Activated effector memory CD4-positive, alpha-beta T cell treated with anti-CD3 and anti-CD28 coated beads, Interleukin-2, amount 50 U/mL, for 16 hours (primary cell): Measurements from ENCODE around the gene TMPRSS6.

ENCODE experiments used
- DNase-seq: peaks from one replicate; pipeline ENCODE4 v3.0.0-alpha.2; 2020

TMPRSS6 gene

GRCh38 chr22:37139762-37140161, 30.2 kb upstream of the TMPRSS6 start:
- DNase-seq = no peak

DNA sequence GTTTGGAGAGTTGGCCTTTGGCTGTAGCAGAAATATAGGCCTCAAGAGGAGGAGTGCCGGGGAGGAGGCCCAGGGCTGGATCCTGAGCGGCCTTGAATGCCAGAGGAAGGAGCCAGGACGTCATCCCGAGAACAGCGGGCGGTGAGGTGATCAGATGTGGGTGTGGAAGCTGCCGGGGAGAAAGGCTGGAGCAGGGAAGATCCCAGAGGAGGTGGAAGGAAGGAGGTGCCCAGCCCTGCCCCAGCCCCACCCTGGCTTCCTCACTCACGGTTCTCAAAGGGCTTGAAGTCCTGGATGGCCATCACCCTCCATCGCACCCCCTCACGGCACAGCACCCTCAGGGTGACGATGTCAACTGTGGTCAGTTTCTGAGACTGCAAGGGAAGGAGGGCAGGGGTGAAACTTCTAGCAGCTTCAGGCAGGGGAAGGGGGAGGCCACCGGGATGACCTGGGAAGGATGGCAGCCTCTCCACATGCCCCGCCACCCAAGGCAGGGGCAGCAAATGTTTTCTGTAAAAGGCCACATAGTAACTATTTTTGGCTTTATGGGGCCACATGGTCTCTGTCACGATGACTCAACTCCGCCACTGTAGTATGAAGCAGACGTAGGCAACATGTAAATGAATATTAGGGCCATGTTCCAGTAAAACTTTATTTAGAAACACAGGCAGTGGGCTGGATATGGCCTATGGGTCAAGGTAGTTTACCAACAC, 29.5 kb upstream of the TMPRSS6 start:
- DNase-seq = no peak

DNA sequence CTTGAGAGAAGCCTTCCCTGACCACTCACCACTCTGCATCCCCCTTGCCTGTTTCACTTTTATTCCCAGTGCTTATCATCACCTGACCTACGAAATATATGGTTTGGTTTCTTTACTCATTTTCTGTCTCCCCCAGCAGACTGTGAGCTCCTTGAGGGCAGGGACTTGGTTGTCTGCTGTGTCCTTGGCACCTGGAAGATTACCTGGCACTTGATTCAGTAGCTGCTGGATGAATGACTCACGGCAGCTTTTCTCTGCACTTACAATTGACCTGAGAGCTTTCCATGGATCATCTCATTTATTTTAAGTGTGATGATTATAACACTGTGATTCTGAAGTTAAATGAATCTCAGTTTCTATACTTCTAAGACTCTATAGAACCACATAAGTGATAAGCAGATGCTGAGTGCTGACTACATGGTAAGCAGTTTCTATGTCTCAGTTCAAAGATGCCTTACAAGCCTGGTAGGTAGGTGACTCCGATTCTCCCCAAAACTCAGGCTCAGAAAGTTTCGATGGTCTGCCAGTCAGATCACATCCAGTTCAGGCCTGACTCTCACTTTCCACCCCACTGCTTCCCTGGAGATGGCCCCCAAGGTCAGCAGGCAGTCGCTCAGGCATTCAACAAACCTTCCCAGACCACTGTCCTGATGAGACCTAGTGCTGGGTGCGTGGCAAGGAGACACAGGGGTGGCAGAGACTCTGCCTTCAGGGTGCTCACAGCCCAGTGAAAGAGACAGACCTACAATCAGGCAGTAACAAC, 28.6 kb upstream of the TMPRSS6 start:
- DNase-seq = no peak

DNA sequence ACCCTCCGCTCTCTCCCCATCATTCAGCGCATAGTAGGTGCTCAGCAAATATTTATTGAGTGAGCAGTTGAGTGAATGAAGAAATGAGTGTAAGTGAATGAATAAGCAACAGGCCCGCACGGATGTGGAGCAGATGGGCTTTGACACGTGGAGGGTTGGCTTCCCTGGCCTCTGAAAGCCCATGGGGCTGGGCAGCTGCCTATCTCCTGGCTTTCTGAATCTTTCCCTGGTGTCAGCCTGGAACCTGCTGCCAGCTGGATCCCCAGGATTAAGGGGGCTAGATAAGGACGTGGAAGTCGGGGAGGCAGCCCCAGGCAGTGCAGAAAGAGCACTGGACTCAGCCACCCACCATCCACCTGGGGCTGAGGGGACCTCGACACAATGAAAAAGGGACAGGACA, 27.6 kb upstream of the TMPRSS6 start:
- DNase-seq = no peak

GRCh38 chr22:37135023-37135422, 25.5 kb upstream of the TMPRSS6 start:
- DNase-seq = no peak

- no peak for DNase-seq
Observed at GRCh38 chr22:37133304-37134018, 23.9 kb upstream of the TMPRSS6 start.

- no peak for DNase-seq
Observed at GRCh38 chr22:37132773-37133172, 23.3 kb upstream of the TMPRSS6 start.

DNA sequence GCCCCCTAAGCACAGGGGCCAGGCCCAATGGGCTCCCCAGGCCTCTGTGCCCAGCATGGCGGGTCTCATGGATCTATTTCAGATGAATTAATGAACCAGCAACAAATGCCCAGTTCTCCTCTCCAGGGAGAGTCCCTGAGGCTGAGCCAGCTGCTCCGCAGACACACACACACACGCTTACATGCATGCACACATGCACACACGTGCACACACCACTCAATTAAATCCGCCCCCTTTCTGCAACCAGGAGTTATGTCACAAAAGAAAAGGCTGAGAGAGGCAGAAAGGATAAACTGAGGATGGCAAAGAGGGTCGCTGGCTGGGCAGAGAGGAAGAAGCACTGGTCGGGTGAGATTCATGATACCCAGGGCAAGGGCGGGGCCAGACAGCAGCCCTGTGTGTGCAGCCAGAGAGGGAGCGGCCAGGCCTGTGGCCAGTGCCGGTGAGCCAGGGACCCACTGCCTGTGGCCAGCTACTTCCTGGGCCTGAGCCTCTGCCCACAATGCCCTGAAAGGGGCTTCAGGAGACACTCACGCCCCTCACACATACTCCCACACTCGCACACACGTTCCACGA, 20.4 kb upstream of the TMPRSS6 start:
- no peak for DNase-seq

GRCh38 chr22:37128555-37129281, 19.2 kb upstream of the TMPRSS6 start:
- DNase-seq = no peak

DNA sequence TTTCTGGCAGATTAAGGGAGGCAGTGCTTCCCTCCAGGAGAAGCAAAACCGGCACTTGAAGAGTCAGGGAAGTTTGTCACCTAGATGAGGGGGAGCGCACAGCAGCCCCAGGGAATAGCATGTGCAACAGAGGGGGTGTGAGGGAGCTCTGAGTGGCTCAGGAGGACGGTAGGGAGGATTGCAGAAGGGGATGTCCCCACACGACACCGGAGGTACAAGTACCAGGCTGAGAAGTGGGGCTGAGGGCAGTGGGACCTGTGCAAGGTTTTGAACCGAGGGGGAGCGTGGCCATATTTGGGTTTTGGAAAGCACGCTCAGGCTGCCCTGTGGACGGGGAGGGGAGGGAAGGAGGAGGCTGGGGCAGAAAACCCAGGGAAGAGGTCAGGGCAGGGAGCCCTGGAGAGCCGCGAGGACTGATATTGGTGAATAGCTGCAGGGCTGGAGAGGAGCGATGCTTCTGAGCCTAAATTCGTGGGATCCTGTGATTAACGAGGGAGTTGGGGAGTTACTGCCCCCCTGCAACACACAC, 17.9 kb upstream of the TMPRSS6 start:
- no peak for DNase-seq

GRCh38 chr22:37126882-37127281, 17.4 kb upstream of the TMPRSS6 start:
- DNase-seq = peak; percentile 73

- DNase-seq = no peak
Observed at GRCh38 chr22:37126383-37126782, 16.9 kb upstream of the TMPRSS6 start.

GRCh38 chr22:37123649-37124048, 14.1 kb upstream of the TMPRSS6 start:
- no peak for DNase-seq

- DNase-seq = no peak
Observed at GRCh38 chr22:37122598-37123180, 13.2 kb upstream of the TMPRSS6 start.

- peak; percentile 96 for DNase-seq
Observed at GRCh38 chr22:37121887-37122591, 12.5 kb upstream of the TMPRSS6 start.

DNA sequence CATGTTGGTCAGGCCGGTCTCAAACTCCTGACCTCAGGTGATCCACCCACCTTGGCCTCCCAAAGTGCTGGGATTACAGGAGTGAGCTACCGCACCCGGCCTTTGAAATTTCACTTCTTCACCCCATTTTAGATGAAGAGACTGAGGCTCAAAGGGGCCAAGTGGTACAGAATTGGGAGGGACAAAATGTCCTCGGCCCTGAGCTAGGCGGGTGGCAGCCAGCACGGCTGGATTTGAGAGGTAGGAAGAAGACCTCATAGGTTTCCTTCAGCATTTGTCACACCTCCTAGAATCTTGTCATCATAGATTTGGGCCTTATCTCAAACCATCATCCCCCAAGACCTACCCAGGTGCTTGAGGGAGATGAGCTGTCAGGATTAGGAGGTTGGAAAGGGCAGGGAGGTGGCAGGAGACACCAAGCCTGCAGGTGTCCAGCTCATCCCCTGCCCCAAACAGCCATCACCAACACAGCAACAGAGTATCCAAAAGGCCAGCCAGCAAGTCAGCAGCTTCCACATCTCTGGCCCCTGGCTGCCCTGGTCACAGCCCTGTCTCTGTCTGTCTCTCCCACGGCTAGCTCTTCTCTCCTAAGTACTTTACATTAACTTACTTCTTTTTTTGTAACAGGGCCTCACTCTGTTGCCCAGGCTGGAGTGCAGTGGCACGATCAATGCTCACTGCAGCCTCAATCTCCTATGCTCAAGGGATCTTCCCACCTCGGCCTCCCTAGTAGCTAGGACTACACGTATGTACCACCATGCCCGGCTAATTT, 11.2 kb upstream of the TMPRSS6 start:
- no peak for DNase-seq

DNA sequence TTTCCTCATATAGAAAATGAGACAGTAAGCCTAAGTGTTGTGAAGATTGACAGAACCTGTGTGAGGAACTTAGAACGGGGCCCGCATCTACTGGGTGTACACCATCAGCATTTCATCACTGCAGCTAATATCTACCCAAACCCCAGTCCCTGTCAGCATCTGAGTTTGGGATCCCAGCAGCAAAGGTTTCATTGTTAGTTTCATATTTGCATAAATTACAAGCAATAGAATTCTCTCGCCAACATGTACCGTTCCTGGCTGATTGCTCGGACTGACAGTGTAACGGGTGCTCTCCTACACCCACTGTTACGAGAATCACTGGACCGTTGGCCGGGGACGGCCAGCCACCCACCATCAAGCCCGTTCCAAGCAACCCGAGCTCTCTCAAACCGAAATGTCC, 10.4 kb upstream of the TMPRSS6 start:
- no peak for DNase-seq

DNA sequence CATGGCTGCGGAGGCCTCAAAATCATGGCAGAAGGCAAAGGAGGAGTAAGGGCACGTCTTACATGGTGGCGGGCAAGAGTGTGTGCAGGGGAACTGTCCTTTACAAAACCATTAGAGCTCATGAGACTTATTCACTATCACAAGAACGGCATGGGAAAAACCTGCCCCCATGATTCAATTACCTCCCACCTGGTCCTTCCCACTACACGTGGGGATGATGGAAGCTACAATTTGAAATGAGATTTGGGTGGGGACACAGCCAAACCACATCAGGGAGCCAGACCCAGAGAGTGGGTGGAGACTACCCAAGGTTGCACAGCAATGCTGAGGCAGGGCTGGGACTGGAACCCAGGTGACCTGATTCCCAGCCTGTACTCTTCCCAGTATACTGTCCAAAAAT, 8.6 kb upstream of the TMPRSS6 start:
- no peak for DNase-seq

DNA sequence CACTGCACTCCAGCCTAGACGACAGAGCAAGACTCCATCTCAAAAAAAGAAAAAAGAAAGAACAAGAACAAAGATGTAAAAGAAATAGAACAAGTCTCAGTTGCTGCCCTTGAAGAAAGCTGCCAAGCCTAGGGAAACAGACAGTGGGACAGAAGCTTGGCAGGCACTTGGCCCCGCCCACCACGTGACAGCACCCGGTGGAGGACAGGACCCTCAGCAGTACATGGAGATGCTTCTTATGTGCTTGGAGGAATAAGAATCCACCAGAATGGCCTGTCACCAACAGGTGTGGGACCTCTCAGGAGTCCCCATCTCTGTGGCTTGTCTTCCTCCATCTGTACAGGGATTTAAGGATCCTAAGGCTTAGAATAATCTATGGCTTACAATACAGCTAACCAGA, 7.6 kb upstream of the TMPRSS6 start:
- no peak for DNase-seq

GRCh38 chr22:37115032-37115431, 5.5 kb upstream of the TMPRSS6 start:
- no peak for DNase-seq

- no peak for DNase-seq
Observed at GRCh38 chr22:37113757-37114156, 4.2 kb upstream of the TMPRSS6 start.
